Mesenteric fat pad (tissue), 1 donor: ENCODE measurements around the gene DEPP1. TPM values are rescaled to one million over a fixed set of nuclear protein-coding genes. Genes with fewer than 3 reads are reported as not detected.

ENCODE experiments used
- DNase-seq: peaks from one replicate; pipeline ENCODE4 v3.0.0-alpha.2; 2020; ENCODE audit warnings: low spot score
- total RNA-seq: library from RNA; stranded (reverse); fragmentation: NEBNext Ultra II Directional; extraction: Animal tissue kit (Norgen Biotek cat#: 25700); gene quantifications from one replicate; pipeline ENCODE4 v1.2.1, GENCODE V29; 2021
- donor health status: DM: yes; HTN: yes; CAD: no.

DEPP1 gene
- total RNA-seq, 1 donor from 2014 or later = 566 TPM

- DNase-seq = peak; percentile 88
These were observed 10.5 kb downstream of the DEPP1 start for GRCh38 chr10:44968091-44968490.

- peak; percentile 71 for DNase-seq
These were observed 11.0 kb downstream of the DEPP1 start for GRCh38 chr10:44967616-44968015.

DNA sequence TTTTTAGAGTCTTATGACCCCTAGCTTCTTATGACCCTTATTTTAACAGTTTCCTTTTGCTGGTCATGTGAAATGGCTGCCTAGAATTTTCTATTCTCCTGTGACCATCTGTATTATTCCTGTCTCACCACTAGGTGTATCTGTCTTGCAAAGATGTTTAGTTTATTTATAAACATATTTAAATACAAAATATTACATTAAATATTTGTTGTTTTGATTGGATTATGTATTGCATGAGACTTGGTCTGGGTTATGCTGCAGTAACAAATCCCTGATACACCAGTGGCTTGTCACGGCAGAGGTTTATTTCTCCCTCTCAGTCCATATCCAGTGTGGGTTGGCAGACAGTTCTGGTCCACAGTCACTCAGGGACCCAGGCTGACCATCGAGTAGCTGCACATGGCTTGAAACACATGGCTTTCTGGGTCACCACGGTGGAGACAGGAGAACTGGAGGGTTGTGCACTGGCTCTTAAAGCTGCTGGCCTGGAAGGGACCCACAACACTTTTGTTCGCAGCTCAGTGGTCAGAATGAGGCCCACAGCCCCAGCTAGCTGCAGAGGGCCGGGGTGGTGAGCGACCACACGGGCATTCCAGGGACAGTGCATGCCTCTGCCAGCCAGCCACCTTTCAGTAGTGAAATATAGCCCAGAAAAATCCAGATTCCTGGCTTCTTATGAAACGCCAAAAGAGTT, 11.6 kb downstream of the DEPP1 start:
- DNase-seq = peak; percentile 55

DNA sequence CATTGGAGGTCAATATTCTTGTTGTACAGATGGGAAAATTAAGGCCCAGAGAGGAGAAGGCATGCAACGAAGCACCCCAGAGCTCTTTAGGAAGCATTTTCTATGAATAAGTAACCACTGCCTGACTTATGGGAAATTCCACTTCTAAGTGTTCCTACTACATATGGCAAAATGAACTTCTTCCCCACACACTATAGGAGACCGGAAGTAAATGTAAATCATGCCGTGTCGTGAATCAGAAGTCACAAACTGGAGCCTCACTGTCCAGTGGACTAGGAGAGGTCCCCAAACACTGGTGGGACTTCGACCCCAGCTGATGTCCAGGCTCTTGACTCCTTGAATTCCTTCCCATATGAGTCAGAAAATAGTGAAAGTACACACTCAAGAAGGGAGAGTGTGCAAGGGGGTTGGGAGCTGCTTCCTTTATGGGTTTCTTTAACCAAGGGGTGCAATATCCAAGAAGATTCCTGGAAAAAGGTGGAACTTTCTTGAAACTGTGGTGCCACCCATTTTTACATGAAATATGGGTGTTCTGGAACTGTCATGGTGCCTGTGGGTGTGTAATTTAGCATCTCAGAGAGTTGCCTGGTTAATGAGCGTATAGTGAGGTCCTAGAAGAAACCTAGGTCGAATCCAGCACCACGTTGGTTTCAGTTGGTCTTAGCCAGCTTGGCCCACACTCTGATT, 12.3 kb downstream of the DEPP1 start:
- peak; percentile 28 for DNase-seq

- peak; percentile 71 for DNase-seq
These were observed 12.9 kb downstream of the DEPP1 start for GRCh38 chr10:44965651-44966097.

DNA sequence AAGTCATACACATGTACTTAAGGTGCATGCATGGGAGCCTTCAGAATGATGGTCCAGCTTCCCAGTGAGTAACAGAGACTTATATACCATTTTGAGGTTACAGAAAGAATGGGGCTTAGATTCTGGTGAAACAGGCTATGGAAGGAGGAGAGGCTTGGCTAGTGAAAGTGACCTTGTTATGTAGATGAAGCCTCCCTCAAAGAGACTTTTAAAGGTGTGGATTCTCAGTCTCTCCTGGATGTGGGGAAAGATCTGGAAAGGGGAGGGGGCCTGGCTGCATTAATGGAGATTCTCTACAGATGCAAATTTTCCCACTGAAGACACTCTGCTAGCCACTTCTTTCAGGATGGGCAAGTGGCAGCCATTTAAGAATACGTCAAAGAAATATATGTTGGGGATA, 13.5 kb downstream of the DEPP1 start:
- no peak for DNase-seq

DNA sequence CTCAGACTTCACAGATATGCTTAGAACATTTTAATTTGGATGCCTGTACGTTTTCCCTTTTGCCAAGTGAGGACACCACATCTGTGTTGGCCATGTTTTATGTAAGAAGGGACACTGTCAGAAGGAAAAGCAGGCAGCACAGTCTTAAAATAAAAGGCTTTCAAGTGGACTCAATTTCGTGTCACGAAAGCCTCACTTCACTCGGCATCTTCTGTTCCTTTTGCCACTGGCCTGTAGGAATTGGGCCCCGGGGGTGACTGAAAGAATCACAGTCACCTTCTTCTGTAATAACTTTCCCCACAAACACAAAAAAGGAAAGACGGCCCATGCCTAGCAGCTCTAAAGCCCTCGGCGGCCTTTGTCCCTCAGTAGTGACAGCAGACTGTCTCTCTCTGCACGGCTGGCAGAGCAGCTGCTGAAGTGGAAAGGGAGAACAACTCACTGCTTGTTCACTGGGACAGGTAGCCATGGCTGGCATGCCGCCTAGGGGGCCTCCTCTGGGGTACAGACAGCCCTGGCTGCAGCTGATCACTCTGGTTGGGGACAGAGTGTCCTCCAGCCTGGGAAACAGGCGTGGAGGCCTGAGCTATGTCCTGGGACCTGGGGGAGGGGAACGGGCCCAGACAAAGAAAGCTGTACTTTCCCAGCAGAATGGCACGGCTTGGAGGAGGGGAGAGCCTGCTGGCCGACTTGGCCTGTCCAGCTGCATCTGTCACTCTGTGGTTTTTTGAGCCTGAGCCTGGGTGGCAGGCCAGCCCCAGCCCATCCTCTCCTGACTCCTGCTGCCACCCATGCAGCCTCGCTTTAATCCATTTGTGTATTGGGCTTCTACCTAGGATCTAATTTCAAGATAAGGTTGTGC, 14.6 kb downstream of the DEPP1 start:
- DNase-seq = peak; percentile 87

GRCh38 chr10:44962870-44963738, 15.5 kb downstream of the DEPP1 start:
- DNase-seq = no peak

- DNase-seq = peak; percentile 43
These were observed 16.5 kb downstream of the DEPP1 start for GRCh38 chr10:44961931-44962750.

DNA sequence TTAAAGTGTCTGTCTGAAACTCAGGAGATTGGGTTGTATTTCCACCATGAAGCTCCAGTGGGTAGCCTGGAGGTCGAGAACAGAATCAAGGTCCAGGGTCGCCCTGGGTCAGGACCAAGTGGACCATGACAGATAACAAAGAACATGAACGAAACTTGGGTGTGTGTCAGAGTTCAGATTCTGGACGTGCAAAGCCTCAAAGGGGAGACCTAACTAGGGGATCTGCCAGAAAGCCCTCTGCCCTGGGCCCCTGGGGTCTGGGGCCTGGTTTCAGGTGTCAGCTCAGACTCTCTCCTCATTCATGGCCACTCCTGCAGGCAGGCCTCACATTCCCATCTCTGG, 17.4 kb downstream of the DEPP1 start:
- DNase-seq = peak; percentile 79

GRCh38 chr10:44960482-44961229, 18.0 kb downstream of the DEPP1 start:
- DNase-seq = peak; percentile 20

- DNase-seq = no peak
These were observed 18.5 kb downstream of the DEPP1 start for GRCh38 chr10:44960088-44960460.

- peak; percentile 98 for DNase-seq
These were observed 19.1 kb downstream of the DEPP1 start, which contains the start of gene RASSF4 for GRCh38 chr10:44959247-44960087. RASSF4 (plus strand) TSS chr10:44959802; CDS start chr10:44970203, 10,401 bp downstream.

DNA sequence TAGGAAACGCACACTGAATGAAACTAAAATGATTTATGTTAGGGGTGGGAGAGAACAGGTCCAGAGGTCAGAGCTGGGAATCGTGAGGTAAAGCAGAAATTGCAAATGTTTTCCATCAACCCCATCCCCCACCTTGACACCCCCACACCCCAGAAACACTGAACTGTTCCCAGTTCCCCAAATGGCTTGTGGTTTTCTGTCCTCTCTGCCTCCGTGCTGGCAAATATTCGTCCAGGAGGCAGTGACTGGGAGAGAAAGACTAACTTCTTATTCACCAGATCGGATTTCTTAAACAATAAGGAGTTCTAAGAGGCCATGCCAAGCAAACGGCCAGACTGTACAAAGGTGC, 19.7 kb downstream of the DEPP1 start:
- no peak for DNase-seq

DNA sequence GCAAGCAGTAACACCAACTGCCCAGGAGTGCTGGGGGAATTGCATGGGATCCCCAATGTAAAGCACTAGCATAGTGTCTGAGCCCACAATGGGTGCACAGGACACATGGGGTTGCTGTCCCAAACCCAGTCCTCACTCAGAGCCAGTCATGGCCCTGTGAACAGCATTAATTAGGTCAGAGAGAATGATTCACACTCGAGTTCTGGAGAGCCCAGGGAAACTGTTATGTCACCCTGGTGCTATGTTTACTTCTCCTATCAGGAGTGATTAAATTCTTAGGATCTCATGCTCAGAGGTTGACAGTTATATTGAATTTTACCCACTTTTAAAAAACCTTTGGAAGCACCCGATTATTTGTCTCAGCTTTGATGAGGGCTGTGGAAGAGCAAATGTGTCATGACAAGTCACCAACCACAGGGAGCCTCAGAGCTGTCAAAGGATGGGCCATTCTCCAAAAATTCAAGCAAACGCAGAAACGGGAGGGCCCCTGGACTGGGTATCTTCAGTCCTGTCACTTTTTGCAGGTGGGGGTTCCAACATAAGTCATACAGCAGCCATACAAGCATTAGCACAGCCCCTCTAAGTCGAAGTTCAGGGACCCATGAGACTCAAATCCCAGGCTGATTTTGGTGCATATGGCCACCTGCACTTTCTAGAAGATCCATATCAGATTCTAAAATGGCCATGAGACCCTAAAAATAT, 20.3 kb downstream of the DEPP1 start:
- DNase-seq = peak; percentile 55

DNA sequence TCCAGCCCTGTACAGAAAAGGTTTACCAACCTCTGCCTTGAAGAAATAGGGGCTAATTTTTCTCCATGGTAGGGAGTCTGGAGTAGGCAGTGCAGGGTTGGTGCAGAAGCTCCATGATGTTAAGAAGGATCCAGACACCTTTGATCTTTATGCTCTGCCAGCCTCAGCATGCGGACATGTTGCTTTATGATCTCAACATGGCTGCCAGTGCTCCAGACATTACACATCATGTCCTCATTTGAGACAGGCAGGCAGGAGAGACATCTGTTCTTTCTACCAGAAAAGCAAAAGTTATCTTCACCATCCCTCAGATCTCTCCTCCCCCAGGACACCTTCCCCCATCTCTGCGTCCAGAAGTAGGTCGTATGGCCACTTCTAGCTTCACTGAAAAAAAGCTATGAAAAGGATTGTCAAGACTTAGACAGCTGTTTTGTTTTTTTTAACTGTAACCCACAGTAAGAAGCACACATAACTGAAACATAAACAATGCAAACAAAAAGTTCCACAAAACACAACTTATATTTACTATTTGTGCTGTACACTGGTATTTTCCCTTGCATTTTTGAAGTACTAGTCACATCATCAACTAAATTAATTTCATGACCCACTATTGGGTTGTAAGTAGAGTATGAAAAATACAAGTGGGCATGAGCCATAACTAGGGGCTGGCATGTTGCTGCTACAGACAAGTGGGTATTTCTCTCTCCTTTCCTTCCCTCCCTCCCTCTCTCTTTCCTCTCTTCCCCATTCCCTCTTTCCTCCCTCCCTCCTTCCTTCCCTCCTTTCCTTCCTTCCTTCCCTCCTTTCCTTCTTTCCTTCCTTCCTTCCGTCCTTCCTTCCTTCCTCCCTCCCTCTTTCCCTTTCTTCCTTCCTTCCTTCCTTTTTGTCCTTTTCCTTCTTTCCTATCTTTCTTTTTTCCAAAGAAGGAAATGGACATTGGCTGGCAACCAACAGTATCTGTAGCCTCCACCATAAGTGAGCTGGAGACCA, 21.6 kb downstream of the DEPP1 start:
- peak; percentile 16 for DNase-seq

DNA sequence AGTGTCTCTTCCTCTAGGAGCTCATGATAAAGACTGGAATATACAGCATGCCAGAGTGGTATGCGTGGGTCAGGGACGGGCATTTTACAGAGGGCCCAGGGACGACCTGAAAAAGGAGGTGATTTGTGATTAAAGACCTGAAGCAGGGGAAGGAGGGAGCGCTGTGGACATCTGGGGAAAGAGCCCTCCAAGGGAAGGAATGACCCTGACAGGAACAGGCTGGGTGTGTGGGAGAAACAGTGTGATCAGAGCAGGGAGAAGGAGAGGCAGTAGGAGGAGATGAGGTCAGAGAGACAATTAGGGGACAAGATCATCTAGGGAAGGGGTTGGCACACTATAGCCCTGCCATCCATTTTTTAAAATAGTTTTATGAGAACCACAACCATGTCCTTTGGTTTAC, 22.4 kb downstream of the DEPP1 start:
- peak; percentile 37 for DNase-seq
